GM18498 (cell line): ENCODE results near the gene EEF2.

ENCODE experiments used
- ATAC-seq: cut with Tn5 transposase; IDR thresholded peaks from one replicate; pipeline ENCODE4 v1.9.1; 2021; ENCODE audit warnings: mild to moderate bottlenecking, moderate library complexity; ENCODE audit not compliant: unreplicated experiment

The EEF2 gene

GRCh38 chr19:3986260-3987041 is 1.2 kb upstream of the EEF2 start:
- no peak for ATAC-seq

- ATAC-seq: no peak
These were observed 488 bp upstream of the EEF2 start for GRCh38 chr19:3985643-3986259.

- ATAC-seq: no peak
These were observed 717 bp downstream of the EEF2 start for GRCh38 chr19:3984584-3984907.

GRCh38 chr19:3983936-3984583 is 1.2 kb downstream of the EEF2 start:
- no peak for ATAC-seq

- no peak for ATAC-seq
These were observed 1.7 kb downstream of the EEF2 start for GRCh38 chr19:3983542-3983914.

- no peak for ATAC-seq
These were observed 2.3 kb downstream of the EEF2 start for GRCh38 chr19:3982701-3983541.

GRCh38 chr19:3981736-3982681 is 3.3 kb downstream of the EEF2 start:
- no peak for ATAC-seq

- no peak for ATAC-seq
These were observed 3.9 kb downstream of the EEF2 start for GRCh38 chr19:3981373-3981735.

GRCh38 chr19:3980353-3981251 is 4.7 kb downstream of the EEF2 start:
- no peak for ATAC-seq

- no peak for ATAC-seq
These were observed 5.5 kb downstream of the EEF2 start for GRCh38 chr19:3979674-3980352.

GRCh38 chr19:3979289-3979673 is 6.0 kb downstream of the EEF2 start:
- ATAC-seq: no peak

GRCh38 chr19:3978145-3978544 is 7.1 kb downstream of the EEF2 start:
- ATAC-seq: no peak

- ATAC-seq: no peak
These were observed 7.8 kb downstream of the EEF2 start for GRCh38 chr19:3977242-3978143.

- no peak for ATAC-seq
These were observed 8.6 kb downstream of the EEF2 start for GRCh38 chr19:3976495-3977241.

- ATAC-seq: no peak
These were observed 9.6 kb downstream of the EEF2 start for GRCh38 chr19:3975637-3976087.

- ATAC-seq: no peak
These were observed 10.1 kb downstream of the EEF2 start for GRCh38 chr19:3975144-3975543.
